ENCODE results near the gene PSME3IP1. TPM values are rescaled to one million over a fixed set of nuclear protein-coding genes. Genes with fewer than 3 reads are reported as not detected.
A peak's percentile ranks its signal among the peaks of the same experiment; 100 is the strongest.

Gene PSME3IP1
- total and polyA plus RNA-seq, 7 experiments from 2014 or later = 76.3 to 159 (median 140) TPM

GRCh38 chr16:57146040-57146647 lies 39.7 kb downstream of the PSME3IP1 start:
- intact Hi-C loops (cut with micrococcal nuclease) = no loop called here
- DNase-seq (peak in 1 of 9 donors; percentile 16), ATAC-seq (no peak)
- Mint-ChIP-seq H3K27me3 (no peaks in the 10 kb centered on the region), H3K9me3 (peaks cover 0 to 2% (median 0%) of the 10 kb centered on the region in 11 donors), H3K4me1 (peaks cover 23 to 61% (median 35%) of the 10 kb centered on the region in 7 donors), H3K4me3 (no peak overlapping the region), H3K27ac (peak overlapping the region in 1 of 9 donors; percentile 40), H3K36me3 (peaks cover 0 to 8% (median 0%) of the 10 kb centered on the region in 5 donors)
- CTCF ChIA-PET = interaction anchor here (1.4 kb wide), 1 partner anchor 181 kb away, joined by 4 read pairs; no protein-coding TSS in a partner anchor
- Histone ChIP-seq H3K9me3 (ENCODE audit: control insufficient read depth in 2 of 3, low read length in 3 of 3) (no peaks in the 10 kb centered on the region), H3K4me3 (ENCODE audit: low read length) (no peak overlapping the region), H3K36me3 (ENCODE audit: control insufficient read depth in 2 of 3, insufficient read depth in 3 of 3, low read length in 3 of 3) (no peaks in the 10 kb centered on the region), H3K4me1 (ENCODE audit: control insufficient read depth in 2 of 2, insufficient read depth in 2 of 2, low read length in 2 of 2) (peaks cover 19 to 36% of the 10 kb centered on the region in 2 donors), H3K27me3 (ENCODE audit: control insufficient read depth in 2 of 2, insufficient read depth in 2 of 2, low read length in 2 of 2) (no peaks in the 10 kb centered on the region), H3K27ac (ENCODE audit: low read depth, low read length) (no peak overlapping the region)
- POLR2A ChIA-PET = no interaction called here

- CTCF ChIA-PET = interaction anchor here (1.4 kb wide), 1 partner anchor 180 kb away, joined by 4 read pairs; no protein-coding TSS in a partner anchor
- H3K36me3 ChIP-seq (ENCODE audit: control insufficient read depth in 2 of 3, insufficient read depth in 3 of 3, low read length in 3 of 3) = no peaks in the 10 kb centered on the region
- Mint-ChIP-seq H3K36me3 (peaks cover 0 to 8% (median 0%) of the 10 kb centered on the region in 5 donors), H3K9me3 (peaks cover 0 to 2% (median 0%) of the 10 kb centered on the region in 11 donors), H3K27ac (peak overlapping the region in 5 of 9 donors; percentile 38 to 80 (median 56)), H3K4me1 (peaks cover 26 to 69% (median 38%) of the 10 kb centered on the region in 7 donors), H3K27me3 (no peaks in the 10 kb centered on the region), H3K4me3 (peak overlapping the region in 1 of 10 donors; percentile 13)
- peaks cover 27 to 43% of the 10 kb centered on the region in 2 donors for H3K4me1 ChIP-seq (ENCODE audit: control insufficient read depth in 2 of 2, insufficient read depth in 2 of 2, low read length in 2 of 2)
- no peak overlapping the region for H3K4me3 ChIP-seq (ENCODE audit: low read length)
- H3K9me3 ChIP-seq (ENCODE audit: control insufficient read depth in 2 of 3, low read length in 3 of 3) = no peaks in the 10 kb centered on the region
- DNase-seq (peak in 1 of 9 donors; percentile 15), ATAC-seq (no peak)
- intact Hi-C loops (cut with micrococcal nuclease) = no loop called here
- POLR2A ChIA-PET = interaction anchor here (0.8 to 3.7 kb wide), 3 partner anchors 10 to 127 kb away, joined by 3 to 18 read pairs (median 4); partner anchors contain the start of gene PSME3IP1
- H3K27ac ChIP-seq (ENCODE audit: low read depth, low read length) = no peak overlapping the region
- H3K27me3 ChIP-seq (ENCODE audit: control insufficient read depth in 2 of 2, insufficient read depth in 2 of 2, low read length in 2 of 2) = no peaks in the 10 kb centered on the region
Measured at GRCh38 chr16:57145046-57146021, 40.5 kb downstream of the PSME3IP1 start.

GRCh38 chr16:57144027-57144426 lies 41.8 kb downstream of the PSME3IP1 start:
- Histone ChIP-seq H3K4me3 (ENCODE audit: low read length) (no peak overlapping the region), H3K27ac (ENCODE audit: low read depth, low read length) (no peak overlapping the region), H3K27me3 (ENCODE audit: control insufficient read depth in 2 of 2, insufficient read depth in 2 of 2, low read length in 2 of 2) (no peaks in the 10 kb centered on the region), H3K36me3 (ENCODE audit: control insufficient read depth in 2 of 3, insufficient read depth in 3 of 3, low read length in 3 of 3) (no peaks in the 10 kb centered on the region), H3K4me1 (ENCODE audit: control insufficient read depth in 2 of 2, insufficient read depth in 2 of 2, low read length in 2 of 2) (peaks cover 27 to 50% of the 10 kb centered on the region in 2 donors), H3K9me3 (ENCODE audit: control insufficient read depth in 2 of 3, low read length in 3 of 3) (no peaks in the 10 kb centered on the region)
- ChIA-PET CTCF (interaction anchor here (0.5 to 1.3 kb wide), 3 partner anchors 13 to 180 kb away, joined by 3 to 4 read pairs (median 3); partner anchors contain the start of gene CPNE2), POLR2A (interaction anchor here (0.8 to 3.7 kb wide), 3 partner anchors 9 to 52 kb away, joined by 3 to 18 read pairs (median 4); partner anchors contain the start of gene CPNE2)
- H3K27me3 Mint-ChIP-seq = no peaks in the 10 kb centered on the region
- ATAC-seq (no peak), DNase-seq (no peak)
- H3K4me1 Mint-ChIP-seq = peaks cover 26 to 82% (median 52%) of the 10 kb centered on the region in 7 donors
- intact Hi-C loops (cut with micrococcal nuclease) = no loop called here
- peak overlapping the region in 1 of 10 donors; percentile 54 for H3K4me3 Mint-ChIP-seq
- H3K9me3 Mint-ChIP-seq = peaks cover 0 to 2% (median 0%) of the 10 kb centered on the region in 11 donors
- H3K27ac Mint-ChIP-seq = peak overlapping the region in 7 of 9 donors; percentile 29 to 92 (median 70)
- H3K36me3 Mint-ChIP-seq = peaks cover 0 to 8% (median 0%) of the 10 kb centered on the region in 5 donors

GRCh38 chr16:57143149-57143921 lies 42.5 kb downstream of the PSME3IP1 start:
- POLR2A ChIA-PET = interaction anchor here (0.8 to 3.7 kb wide), 6 partner anchors 8 to 51 kb away, joined by 3 to 18 read pairs (median 4); partner anchors contain the start of gene CPNE2
- H3K36me3 Mint-ChIP-seq = peaks cover 0 to 8% (median 0%) of the 10 kb centered on the region in 5 donors
- H3K4me3 Mint-ChIP-seq = peak overlapping the region in 4 of 10 donors; percentile 16 to 80 (median 49)
- H3K4me1 ChIP-seq (ENCODE audit: control insufficient read depth in 2 of 2, insufficient read depth in 2 of 2, low read length in 2 of 2) = peaks cover 27 to 50% of the 10 kb centered on the region in 2 donors
- ATAC-seq (no peak), DNase-seq (peak in 1 of 9 donors; percentile 10)
- H3K27ac ChIP-seq (ENCODE audit: low read depth, low read length) = peak overlapping the region; percentile 63
- intact Hi-C loops (cut with micrococcal nuclease) = loop anchor here in 1 of 2 donors (2.0 kb wide), 1 partner anchor 13 kb away; no protein-coding TSS in a partner anchor
- peaks cover 0 to 6% (median 0%) of the 10 kb centered on the region in 11 donors for H3K9me3 Mint-ChIP-seq
- peaks cover 31 to 84% (median 58%) of the 10 kb centered on the region in 7 donors for H3K4me1 Mint-ChIP-seq
- H3K27me3 ChIP-seq (ENCODE audit: control insufficient read depth in 2 of 2, insufficient read depth in 2 of 2, low read length in 2 of 2) = no peaks in the 10 kb centered on the region
- no peaks in the 10 kb centered on the region for H3K27me3 Mint-ChIP-seq
- H3K36me3 ChIP-seq (ENCODE audit: control insufficient read depth in 2 of 3, insufficient read depth in 3 of 3, low read length in 3 of 3) = no peaks in the 10 kb centered on the region
- H3K4me3 ChIP-seq (ENCODE audit: low read length) = no peak overlapping the region
- CTCF ChIA-PET = interaction anchor here (0.7 to 1.3 kb wide), 2 partner anchors 13 to 51 kb away, joined by 3 to 4 read pairs; partner anchors contain the start of gene CPNE2
- H3K9me3 ChIP-seq (ENCODE audit: control insufficient read depth in 2 of 3, low read length in 3 of 3) = no peaks in the 10 kb centered on the region
- H3K27ac Mint-ChIP-seq = peak overlapping the region in 7 of 9 donors; percentile 25 to 97 (median 91)

GRCh38 chr16:57141822-57142631 lies 43.8 kb downstream of the PSME3IP1 start:
- H3K4me3 ChIP-seq (ENCODE audit: low read length) = no peak overlapping the region
- Mint-ChIP-seq H3K27ac (peak overlapping the region; percentile 83 to 99 (median 94)), H3K4me1 (peaks cover 31 to 85% (median 62%) of the 10 kb centered on the region in 7 donors), H3K4me3 (peak overlapping the region; percentile 50 to 87 (median 77)), H3K27me3 (no peaks in the 10 kb centered on the region), H3K36me3 (peaks cover 0 to 11% (median 0%) of the 10 kb centered on the region in 5 donors), H3K9me3 (peaks cover 0 to 6% (median 0%) of the 10 kb centered on the region in 11 donors)
- H3K27me3 ChIP-seq (ENCODE audit: control insufficient read depth in 2 of 2, insufficient read depth in 2 of 2, low read length in 2 of 2) = no peaks in the 10 kb centered on the region
- ATAC-seq (peak; percentile 84), DNase-seq (peak in 6 of 9 donors; percentile 41 to 58 (median 54))
- no peaks in the 10 kb centered on the region for H3K36me3 ChIP-seq (ENCODE audit: control insufficient read depth in 2 of 3, insufficient read depth in 3 of 3, low read length in 3 of 3)
- ChIA-PET CTCF (interaction anchor here (0.9 kb wide), 1 partner anchor 13 kb away, joined by 3 read pairs; no protein-coding TSS in a partner anchor), POLR2A (interaction anchor here (0.7 to 3.7 kb wide), 13 partner anchors 7 to 547 kb away, joined by 3 to 18 read pairs (median 3); partner anchors contain the start of genes HERPUD1 and PSME3IP1)
- no peaks in the 10 kb centered on the region for H3K9me3 ChIP-seq (ENCODE audit: control insufficient read depth in 2 of 3, low read length in 3 of 3)
- peaks cover 27 to 50% of the 10 kb centered on the region in 2 donors for H3K4me1 ChIP-seq (ENCODE audit: control insufficient read depth in 2 of 2, insufficient read depth in 2 of 2, low read length in 2 of 2)
- H3K27ac ChIP-seq (ENCODE audit: low read depth, low read length) = peak overlapping the region; percentile 63
- intact Hi-C loops (cut with micrococcal nuclease) = loop anchor here in 1 of 2 donors (2.0 kb wide), 1 partner anchor 15 kb away; no protein-coding TSS in a partner anchor

All from naive thymus-derived CD4-positive, alpha-beta T cell (primary cell).